Activated T-cell treated with anti-CD3 and anti-CD28 coated beads, Interleukin-2, amount 50 U/mL, for 4 hours (primary cell): ENCODE results near the gene PDCD6IP. TPM values are rescaled to one million over a fixed set of nuclear protein-coding genes. Genes with fewer than 3 reads are reported as not detected.
A peak's percentile ranks its signal among the peaks of the same experiment; 100 is the strongest.

ENCODE experiments used
- ATAC-seq, 2 donors: fragments of 200-7000 bp; cut with Tn5 transposase; one replicate each; pipeline ENCODE4 v1.10.0; 2021
- DNase-seq: peaks from one replicate; pipeline ENCODE4 v3.0.0-alpha.2; 2020
- H3K27me3 Mint-ChIP-seq: one replicate; pipeline ENCODE4 v1.8.0; 2021; ENCODE audit warnings: low read depth, mixed read lengths
- H3K36me3 Mint-ChIP-seq: one replicate; pipeline ENCODE4 v1.8.0; 2022; ENCODE audit warnings: mixed read lengths; ENCODE audit not compliant: insufficient read depth
- H3K4me1 Mint-ChIP-seq: one replicate; pipeline ENCODE4 v1.8.0; 2021; ENCODE audit warnings: low read depth, mixed read lengths
- H3K4me3 Mint-ChIP-seq: one replicate; pipeline ENCODE4 v1.8.0; 2021; ENCODE audit warnings: mild to moderate bottlenecking, moderate library complexity, mixed read lengths
- H3K9me3 Mint-ChIP-seq: one replicate; pipeline ENCODE4 v1.8.0; 2021; ENCODE audit warnings: mixed read lengths
- total RNA-seq, 3 donors: library from RNA; stranded (reverse); gene quantifications; one replicate each; pipeline ENCODE4 v1.2.1, GENCODE V29; 2021

The PDCD6IP gene
- total RNA-seq, 3 donors from 2014 or later, result 167 to 177 (median 172) TPM

DNA sequence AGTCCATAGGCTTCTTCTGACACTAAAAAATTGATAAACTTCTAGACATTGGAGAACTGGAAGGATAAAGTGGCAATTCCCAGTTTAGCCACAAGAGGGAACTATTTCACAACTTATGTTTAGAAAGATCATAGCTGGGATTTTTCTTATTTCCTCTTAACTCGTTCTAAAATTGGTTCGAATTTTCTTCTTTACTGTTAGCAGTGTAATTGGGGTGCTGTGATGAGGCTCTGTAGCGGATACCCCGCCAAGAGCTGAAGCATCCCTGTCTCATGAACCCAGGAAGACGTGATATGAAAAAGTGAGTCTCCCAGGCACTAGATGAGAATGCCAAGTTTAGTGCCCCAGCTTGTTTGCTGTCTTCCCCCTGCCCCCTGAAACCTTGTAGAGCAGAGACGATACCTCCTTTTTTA is 85.1 kb downstream of the PDCD6IP start:
- DNase-seq (no peak), ATAC-seq (peak; percentile 41 to 53)

DNA sequence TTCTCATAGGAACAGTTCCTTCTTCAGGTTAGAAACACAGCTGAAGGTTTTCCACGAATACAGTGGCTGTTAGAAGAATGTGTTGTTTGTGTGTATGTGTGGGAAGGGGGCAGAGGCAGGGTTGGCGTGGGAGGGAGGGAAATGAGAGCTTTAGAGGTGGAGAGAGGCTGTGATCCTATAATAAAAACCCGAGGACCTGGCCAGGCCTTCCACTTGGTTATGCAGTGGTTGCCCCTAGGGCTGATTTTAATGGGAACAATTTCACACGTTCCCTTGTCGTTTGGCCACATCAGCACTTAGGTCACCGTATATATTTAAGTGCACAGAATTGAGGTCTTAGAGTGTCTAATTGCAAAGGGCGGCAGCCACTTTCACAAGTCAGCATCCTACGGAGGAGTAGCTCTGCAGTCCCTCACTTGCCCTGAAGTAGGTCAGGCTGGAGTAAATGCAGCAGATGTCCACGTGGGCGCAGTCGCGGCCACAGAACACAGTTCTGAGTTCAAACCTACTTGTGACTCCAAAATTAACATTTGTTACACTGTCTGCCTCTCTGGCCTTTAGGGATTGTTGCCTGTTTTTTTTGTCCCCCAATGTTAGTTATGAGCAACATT is 85.6 kb downstream of the PDCD6IP start:
- no peaks in the 10 kb centered on the region for H3K36me3 Mint-ChIP-seq
- H3K4me3 Mint-ChIP-seq, result no peak overlapping the region
- no peaks in the 10 kb centered on the region for H3K9me3 Mint-ChIP-seq
- H3K4me1 Mint-ChIP-seq, result peaks cover 3% of the 10 kb centered on the region
- ATAC-seq (no peak), DNase-seq (no peak)
- peaks cover 3% of the 10 kb centered on the region for H3K27me3 Mint-ChIP-seq

More for the DNA sequence above, 85.1 kb downstream of the PDCD6IP start:
- Mint-ChIP-seq H3K27me3 (peaks cover 3% of the 10 kb centered on the region), H3K4me1 (peaks cover 3% of the 10 kb centered on the region), H3K9me3 (no peaks in the 10 kb centered on the region), H3K36me3 (no peaks in the 10 kb centered on the region), H3K4me3 (peak overlapping the region; percentile 5)

DNA sequence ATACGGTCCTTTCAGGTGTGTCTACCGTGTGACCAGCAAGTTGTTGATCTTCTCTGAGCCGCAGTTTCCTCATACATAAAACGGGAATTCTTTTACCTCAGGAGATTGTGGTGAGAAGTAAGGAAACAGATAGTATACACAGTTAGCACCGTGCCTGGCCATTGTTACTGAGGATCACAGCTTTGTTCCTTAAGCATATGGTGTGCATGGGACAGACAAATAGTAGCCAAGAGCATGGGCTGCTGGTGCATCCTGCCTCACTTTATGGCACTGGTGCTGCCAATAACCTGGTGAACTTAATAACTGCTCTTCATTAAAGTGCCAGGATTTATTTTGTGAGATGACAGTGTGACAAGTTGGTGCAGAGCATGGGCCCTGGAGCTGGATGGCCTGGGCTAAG is 86.3 kb downstream of the PDCD6IP start:
- DNase-seq (no peak), ATAC-seq (no peak)
- Mint-ChIP-seq H3K9me3 (no peaks in the 10 kb centered on the region), H3K36me3 (no peaks in the 10 kb centered on the region), H3K4me3 (no peak overlapping the region), H3K27me3 (peaks cover 3% of the 10 kb centered on the region), H3K4me1 (peaks cover 3% of the 10 kb centered on the region)

DNA sequence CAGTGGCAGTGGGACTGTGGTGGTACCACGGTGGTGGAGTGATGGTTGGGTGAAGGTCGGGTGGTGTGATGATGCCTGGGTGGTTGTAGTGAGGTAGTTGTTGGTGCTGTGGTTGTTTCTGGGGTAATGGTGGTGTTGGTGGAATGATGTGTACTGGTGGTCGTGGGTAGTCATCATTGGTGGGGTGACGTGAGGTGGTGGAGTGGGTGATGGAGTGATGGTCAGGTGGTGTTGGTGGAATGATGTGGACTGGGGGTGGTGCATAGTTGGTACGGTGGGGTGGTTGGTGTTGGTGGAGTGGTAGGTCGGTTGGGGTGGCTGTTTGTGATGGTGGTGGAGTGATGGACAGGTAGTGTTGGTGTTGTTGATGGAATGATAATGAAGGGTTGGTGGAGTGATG is 87.1 kb downstream of the PDCD6IP start:
- no peaks in the 10 kb centered on the region for H3K36me3 Mint-ChIP-seq
- peaks cover 3% of the 10 kb centered on the region for H3K27me3 Mint-ChIP-seq
- no peak for DNase-seq
- no peak for ATAC-seq
- no peaks in the 10 kb centered on the region for H3K9me3 Mint-ChIP-seq
- H3K4me1 Mint-ChIP-seq, result peaks cover 3% of the 10 kb centered on the region
- no peak overlapping the region for H3K4me3 Mint-ChIP-seq

DNA sequence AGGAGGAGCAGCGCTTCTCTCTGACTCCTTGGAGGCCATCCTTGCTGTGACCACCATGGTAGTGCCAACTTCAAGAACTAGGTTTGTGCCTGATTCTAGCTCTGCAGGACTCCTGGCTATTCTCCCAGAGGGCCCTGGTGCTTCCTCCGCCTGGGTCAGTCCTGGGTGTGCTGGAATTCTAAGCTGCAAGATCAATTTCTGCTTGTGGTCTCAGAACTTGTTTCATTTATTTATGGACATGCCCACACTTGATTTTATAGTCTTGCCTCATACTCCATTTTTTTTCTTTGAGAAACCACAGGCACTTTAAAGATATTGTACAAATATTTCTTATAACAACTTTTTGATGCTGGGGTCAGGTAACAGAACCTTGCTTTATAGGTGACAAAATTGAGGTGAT is 87.6 kb downstream of the PDCD6IP start:
- no peaks in the 10 kb centered on the region for H3K9me3 Mint-ChIP-seq
- ATAC-seq (no peak), DNase-seq (no peak)
- no peaks in the 10 kb centered on the region for H3K36me3 Mint-ChIP-seq
- H3K27me3 Mint-ChIP-seq, result peaks cover 3% of the 10 kb centered on the region
- H3K4me3 Mint-ChIP-seq, result no peak overlapping the region
- H3K4me1 Mint-ChIP-seq, result peaks cover 3% of the 10 kb centered on the region

DNA sequence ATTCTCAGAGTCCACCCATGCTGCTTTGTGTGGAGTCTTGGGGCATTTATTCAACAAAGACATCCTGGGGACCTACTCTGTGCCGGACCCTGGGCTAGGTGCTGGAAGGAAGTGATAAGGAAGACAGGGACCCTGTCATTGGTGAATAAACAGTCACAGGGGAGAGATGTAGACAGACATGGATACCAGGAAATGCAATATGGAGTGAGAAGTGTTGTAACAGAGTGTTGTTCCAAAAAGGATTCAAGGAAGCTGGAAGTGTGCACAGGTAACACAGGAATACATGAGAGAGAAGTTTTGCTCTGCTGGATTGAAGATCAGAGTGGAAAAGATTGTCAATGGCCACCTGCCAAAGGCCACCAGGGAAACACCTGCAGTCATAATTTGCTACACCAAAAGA is 89.0 kb downstream of the PDCD6IP start:
- H3K9me3 Mint-ChIP-seq, result no peaks in the 10 kb centered on the region
- H3K4me1 Mint-ChIP-seq, result peaks cover 3% of the 10 kb centered on the region
- ATAC-seq (no peak), DNase-seq (no peak)
- no peak overlapping the region for H3K4me3 Mint-ChIP-seq
- no peaks in the 10 kb centered on the region for H3K36me3 Mint-ChIP-seq
- peaks cover 3% of the 10 kb centered on the region for H3K27me3 Mint-ChIP-seq

DNA sequence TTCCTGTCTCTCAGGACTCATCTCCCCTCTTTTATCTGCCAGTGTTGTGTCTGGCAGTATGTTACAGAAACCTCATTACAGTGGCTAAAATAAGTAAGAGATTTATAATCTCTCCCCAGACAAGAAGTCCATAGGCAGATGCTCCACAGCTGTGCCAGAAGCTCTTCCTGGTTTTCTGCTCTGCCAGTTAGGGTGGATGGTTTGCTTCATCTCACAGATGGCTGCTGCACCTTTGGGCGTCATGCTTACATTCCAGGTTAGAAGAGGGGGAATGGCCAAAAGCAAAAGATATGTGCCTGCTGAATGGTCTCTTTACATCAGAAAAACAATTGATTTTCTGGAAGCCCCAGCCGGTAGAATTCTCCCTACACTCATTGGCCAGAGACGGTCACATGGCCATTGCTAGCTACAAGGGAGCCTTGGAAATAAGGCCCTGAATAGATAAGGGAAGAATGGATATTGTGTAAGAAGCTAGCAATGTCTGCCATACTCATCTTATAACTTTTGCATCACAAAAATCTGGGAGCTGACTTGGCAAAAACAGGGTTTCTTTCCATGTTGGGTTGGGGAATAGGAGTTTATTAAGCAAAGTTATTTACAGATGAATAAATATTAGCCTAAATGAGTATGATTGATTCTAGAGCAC is 91.1 kb downstream of the PDCD6IP start:
- ATAC-seq (no peak), DNase-seq (no peak)
- Mint-ChIP-seq H3K4me1 (no peaks in the 10 kb centered on the region), H3K27me3 (peaks cover 3% of the 10 kb centered on the region), H3K36me3 (no peaks in the 10 kb centered on the region), H3K9me3 (no peaks in the 10 kb centered on the region), H3K4me3 (no peak overlapping the region)

DNA sequence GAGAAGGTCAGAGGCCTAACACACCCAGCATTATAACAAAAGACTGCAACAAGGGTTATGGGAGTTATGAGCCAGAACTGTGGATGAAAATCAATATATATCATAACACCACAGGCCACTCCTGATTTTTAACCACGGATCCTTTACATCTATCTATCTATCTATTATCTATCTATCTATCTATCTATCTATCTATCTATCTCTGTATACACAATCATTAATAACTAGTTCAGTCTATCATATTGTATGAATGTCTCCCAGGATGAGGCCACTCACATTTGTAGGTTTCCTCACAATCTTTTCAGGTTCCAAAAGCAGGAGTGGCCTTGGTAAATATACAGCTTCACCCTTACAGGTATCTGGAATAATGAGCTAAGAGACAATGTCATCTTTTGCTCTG is 94.2 kb downstream of the PDCD6IP start:
- no peaks in the 10 kb centered on the region for H3K9me3 Mint-ChIP-seq
- H3K27me3 Mint-ChIP-seq, result no peaks in the 10 kb centered on the region
- DNase-seq (no peak), ATAC-seq (no peak)
- no peak overlapping the region for H3K4me3 Mint-ChIP-seq
- H3K36me3 Mint-ChIP-seq, result no peaks in the 10 kb centered on the region
- no peaks in the 10 kb centered on the region for H3K4me1 Mint-ChIP-seq

DNA sequence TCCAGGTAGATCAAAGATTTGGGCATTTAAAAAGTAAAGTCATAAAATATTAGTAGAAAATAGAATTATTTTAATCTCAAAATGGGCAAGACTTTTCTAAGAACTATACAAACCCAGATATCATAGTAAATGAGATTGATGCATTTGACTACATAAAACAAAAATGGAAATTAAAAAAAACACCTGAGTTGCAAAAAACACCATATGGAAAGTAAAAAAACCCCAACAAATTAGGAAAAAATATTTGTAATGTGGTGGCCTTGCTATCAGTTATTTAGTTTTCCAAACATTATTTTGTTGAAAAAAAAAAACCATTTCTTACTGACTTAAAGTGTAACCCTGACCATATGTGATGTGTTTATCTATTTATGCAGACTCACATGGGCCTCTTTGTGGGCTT is 97.2 kb downstream of the PDCD6IP start:
- Mint-ChIP-seq H3K27me3 (no peaks in the 10 kb centered on the region), H3K9me3 (no peaks in the 10 kb centered on the region), H3K36me3 (no peaks in the 10 kb centered on the region), H3K4me3 (no peak overlapping the region), H3K4me1 (no peaks in the 10 kb centered on the region)
- no peak for DNase-seq
- ATAC-seq, result no peak

DNA sequence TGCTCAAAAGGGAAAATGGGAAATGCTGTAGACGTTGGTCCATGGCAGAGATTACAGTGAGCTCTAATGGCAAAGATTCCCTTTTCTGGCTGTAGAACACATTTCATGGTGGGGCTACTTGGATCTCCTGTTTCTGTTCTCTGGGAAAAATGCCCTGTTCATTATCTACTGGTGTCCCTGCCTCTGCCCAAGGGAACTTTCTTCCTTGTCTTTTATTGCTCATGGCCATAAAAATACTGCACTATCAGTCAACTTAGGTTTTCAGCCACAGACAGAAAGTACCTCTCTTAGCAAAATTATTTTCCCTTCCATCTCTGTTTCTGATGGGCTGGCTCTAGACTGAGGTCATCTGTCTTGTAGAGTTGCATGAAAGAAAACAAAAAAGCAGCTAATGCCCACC is 98.9 kb downstream of the PDCD6IP start:
- H3K4me1 Mint-ChIP-seq, result no peaks in the 10 kb centered on the region
- no peak overlapping the region for H3K4me3 Mint-ChIP-seq
- ATAC-seq (no peak), DNase-seq (no peak)
- no peaks in the 10 kb centered on the region for H3K9me3 Mint-ChIP-seq
- H3K36me3 Mint-ChIP-seq, result no peaks in the 10 kb centered on the region
- no peaks in the 10 kb centered on the region for H3K27me3 Mint-ChIP-seq

DNA sequence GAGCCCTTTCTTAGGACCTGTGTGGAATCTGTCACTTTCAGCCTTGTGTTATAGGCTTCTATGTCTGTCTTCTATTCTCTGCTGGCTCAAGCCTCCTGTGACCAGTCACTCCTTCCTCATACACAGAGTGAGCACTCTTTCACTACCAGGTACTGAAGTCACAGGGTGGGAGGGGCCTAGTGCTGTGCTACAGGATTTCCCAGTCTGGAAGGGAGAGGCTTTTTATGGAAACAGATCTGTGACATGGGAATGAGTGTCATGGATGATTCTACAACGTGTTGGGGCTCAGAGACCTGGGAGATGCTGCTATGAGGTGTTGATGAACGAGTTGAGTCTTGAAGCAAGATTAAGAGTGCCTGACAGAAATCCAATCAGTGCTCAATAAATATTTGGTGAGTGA is 100.5 kb downstream of the PDCD6IP start:
- H3K36me3 Mint-ChIP-seq, result no peaks in the 10 kb centered on the region
- H3K9me3 Mint-ChIP-seq, result no peaks in the 10 kb centered on the region
- no peak overlapping the region for H3K4me3 Mint-ChIP-seq
- H3K27me3 Mint-ChIP-seq, result no peaks in the 10 kb centered on the region
- no peak for ATAC-seq
- H3K4me1 Mint-ChIP-seq, result no peaks in the 10 kb centered on the region
- DNase-seq, result no peak

DNA sequence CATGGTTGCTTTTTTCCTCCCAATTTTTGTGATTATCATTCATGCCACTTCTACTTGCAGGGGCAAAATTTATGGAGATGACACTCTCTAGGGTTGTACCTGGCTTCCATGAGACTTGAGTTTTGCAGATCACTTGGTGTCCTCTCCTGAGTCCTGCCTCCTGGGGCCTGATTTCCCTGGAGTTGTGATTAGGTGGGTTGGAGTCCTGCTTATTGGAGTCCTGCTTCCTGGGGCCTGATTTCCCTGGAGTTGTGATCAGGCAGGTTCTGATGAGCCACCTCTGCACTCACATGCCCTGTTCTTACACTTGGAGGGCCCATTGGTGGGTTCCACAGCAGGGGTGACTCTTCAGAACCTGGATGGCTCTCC is 102.0 kb downstream of the PDCD6IP start:
- no peaks in the 10 kb centered on the region for H3K36me3 Mint-ChIP-seq
- no peaks in the 10 kb centered on the region for H3K4me1 Mint-ChIP-seq
- H3K4me3 Mint-ChIP-seq, result no peak overlapping the region
- no peaks in the 10 kb centered on the region for H3K27me3 Mint-ChIP-seq
- DNase-seq (no peak), ATAC-seq (no peak)
- H3K9me3 Mint-ChIP-seq, result no peaks in the 10 kb centered on the region

DNA sequence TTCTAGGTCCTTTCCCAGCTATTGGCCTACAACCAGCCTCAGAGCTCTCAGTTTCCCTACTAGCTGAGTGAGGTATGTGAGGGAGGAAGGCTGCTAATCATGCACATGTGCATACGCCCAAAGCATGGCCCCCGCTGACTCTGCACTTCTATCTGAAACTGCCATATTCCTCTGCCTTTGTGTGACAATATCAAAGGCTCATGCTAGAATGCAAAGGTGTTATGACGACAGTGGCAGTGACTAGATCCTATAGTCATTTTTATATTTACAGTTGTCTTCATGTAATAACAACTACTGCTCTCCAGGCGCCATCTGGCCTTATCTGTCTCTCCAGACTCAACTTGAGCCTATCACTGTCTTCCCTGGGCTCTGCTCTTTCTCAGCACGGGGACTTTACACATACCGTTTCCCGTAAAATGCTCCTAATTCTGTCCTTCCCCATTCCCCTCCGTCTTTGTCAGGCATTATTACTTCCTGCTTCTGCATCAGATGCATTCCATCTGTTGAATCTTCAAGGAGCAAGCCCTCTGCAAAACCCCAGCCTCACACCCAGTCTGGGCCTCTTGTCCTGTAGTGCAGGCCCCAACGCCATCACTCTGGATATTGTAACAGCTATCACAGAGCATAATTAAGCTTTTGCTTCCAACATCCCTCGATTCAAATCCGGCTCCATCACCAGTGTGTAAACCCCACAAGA is 102.5 kb downstream of the PDCD6IP start:
- Mint-ChIP-seq H3K9me3 (no peaks in the 10 kb centered on the region), H3K4me3 (no peak overlapping the region), H3K27me3 (no peaks in the 10 kb centered on the region), H3K4me1 (no peaks in the 10 kb centered on the region), H3K36me3 (no peaks in the 10 kb centered on the region)
- ATAC-seq (no peak), DNase-seq (no peak)

DNA sequence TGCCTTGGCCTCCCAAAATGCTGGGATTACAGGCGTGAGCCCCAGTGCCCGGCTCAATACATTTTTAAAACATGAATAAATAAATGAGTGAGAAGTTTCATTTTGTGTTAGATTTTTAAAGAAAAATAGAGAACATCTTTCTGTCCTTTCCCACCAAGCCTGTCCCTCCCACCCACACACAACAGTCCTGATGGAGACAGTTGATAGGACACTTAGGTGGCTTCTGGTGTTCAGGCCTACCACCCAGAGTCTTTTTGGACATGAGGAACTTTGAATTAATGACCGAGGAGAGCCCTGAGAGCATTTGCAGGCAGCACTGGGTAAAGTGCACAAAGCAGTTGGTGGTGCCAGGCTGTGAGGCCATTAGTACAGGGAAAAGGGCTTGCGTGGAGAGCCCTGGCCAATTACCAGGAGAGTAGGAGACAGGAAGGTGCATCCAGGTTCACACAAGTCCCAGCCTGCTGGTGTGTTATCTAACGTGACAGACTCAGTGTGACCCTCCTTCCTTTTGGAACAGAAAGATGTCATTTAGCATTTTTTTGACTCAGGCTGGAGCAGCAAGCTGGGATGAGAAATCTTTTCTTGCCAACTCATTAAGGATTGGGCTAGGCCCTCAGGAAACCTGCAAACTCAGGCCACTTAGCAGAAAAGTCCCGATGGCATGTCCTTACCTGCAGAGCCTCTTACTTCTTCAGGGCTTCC is 103.6 kb downstream of the PDCD6IP start:
- Mint-ChIP-seq H3K4me1 (no peaks in the 10 kb centered on the region), H3K9me3 (no peaks in the 10 kb centered on the region), H3K4me3 (no peak overlapping the region), H3K36me3 (no peaks in the 10 kb centered on the region), H3K27me3 (no peaks in the 10 kb centered on the region)
- DNase-seq (no peak), ATAC-seq (no peak)
